OCI-LY7 (cell line): ENCODE data around the gene TRAF3. TPM values are rescaled to one million over a fixed set of nuclear protein-coding genes. Genes with fewer than 3 reads are reported as not detected.

Experiments used
- BruUV-seq: library from RNA; stranded (reverse); fragments of 400-500 nt; replicated peaks from 2 replicates; lab custom pipeline; 2021; lab: Mats Ljungman, UMichigan
- CTCF ChIA-PET: fragments of 300-600 bp; sonication (Branson Sonifier 250); formaldehyde crosslinking; loops from one replicate; lab custom pipeline; 2022; ENCODE audit warnings: antibody characterized with exemption; ENCODE audit not compliant: unreplicated experiment; lab: Charles Lee
- POLR2A ChIA-PET: fragments of 300-600 bp; sonication (Branson Sonifier 250); formaldehyde crosslinking; loops from one replicate; lab custom pipeline; 2022; ENCODE audit warnings: antibody characterized with exemption; lab: Charles Lee
- DNase-seq: peaks from one replicate; pipeline ENCODE4 v3.0.0-alpha.2; 2015; ENCODE audit warnings: low spot score
- H2AFZ ChIP-seq: fragments of 200-600 bp; sonication (generic), shearing (Covaris generic); 2 replicates; pipeline ENCODE4 v1.6.1; 2014; ENCODE audit warnings: mild to moderate bottlenecking, antibody characterized with exemption, low read length, moderate library complexity
- H3K27ac ChIP-seq: fragments of 200-600 bp; sonication (generic); 2 replicates; pipeline ENCODE4 v1.5.1; 2014; ENCODE audit warnings: mixed run types, low read depth, mild to moderate bottlenecking, moderate library complexity, low read length, inconsistent platforms; ENCODE audit not compliant: poor library complexity, severe bottlenecking
- H3K36me3 ChIP-seq: fragments of 200-600 bp; sonication (generic); 2 replicates; pipeline ENCODE4 v1.6.1; 2014; ENCODE audit warnings: mild to moderate bottlenecking, antibody characterized with exemption, low read length, moderate library complexity, mixed read lengths; ENCODE audit not compliant: insufficient read depth
- H3K4me1 ChIP-seq: fragments of 200-600 bp; sonication (generic); 2 replicates; pipeline ENCODE4 v1.5.1; 2014; ENCODE audit warnings: mild to moderate bottlenecking, low read length; ENCODE audit not compliant: insufficient read depth, poor library complexity, severe bottlenecking
- H3K4me2 ChIP-seq: fragments of 200-600 bp; sonication (generic); 2 replicates; pipeline ENCODE4 v1.6.1; 2014; ENCODE audit warnings: mild to moderate bottlenecking, low read length
- H3K4me3 ChIP-seq: fragments of 200-600 bp; sonication (generic); 2 replicates; pipeline ENCODE4 v1.5.1; 2014; ENCODE audit warnings: mild to moderate bottlenecking, low read depth, low read length; ENCODE audit not compliant: poor library complexity, severe bottlenecking
- H3K79me2 ChIP-seq: fragments of 200-600 bp; sonication (generic); 2 replicates; pipeline ENCODE4 v1.6.1; 2016; ENCODE audit warnings: low read depth, mild to moderate bottlenecking, low read length, moderate library complexity, mixed read lengths; ENCODE audit not compliant: insufficient read depth
- H3K9me2 ChIP-seq: fragments of 200-600 bp; sonication (generic); 2 replicates; pipeline ENCODE4 v1.6.1; 2016; ENCODE audit warnings: mild to moderate bottlenecking, low read length, mixed read lengths; ENCODE audit not compliant: insufficient read depth
- H3K9me3 ChIP-seq: fragments of 200-600 bp; sonication (generic); 2 replicates; pipeline ENCODE4 v1.6.1; 2014; ENCODE audit warnings: mild to moderate bottlenecking, mixed run types, low read length, mixed read lengths
- H4K20me1 ChIP-seq: fragments of 200-600 bp; sonication (generic); 2 replicates; pipeline ENCODE4 v1.6.1; 2014; ENCODE audit warnings: mild to moderate bottlenecking, antibody characterized with exemption, low read length, moderate library complexity, mixed read lengths; ENCODE audit not compliant: insufficient read depth
- CTCF ChIP-seq: fragments of 200-600 bp; sonication (generic); conservative IDR thresholded peaks from 2 replicates; pipeline ENCODE4 v1.5.1; 2014; ENCODE audit warnings: mild to moderate bottlenecking, antibody characterized with exemption, low read length, moderate library complexity, mixed read lengths
- EZH2phosphoT487 ChIP-seq: fragments of 200-600 bp; sonication (generic); IDR thresholded peaks from 2 replicates; pipeline ENCODE4 v1.6.1; 2018; ENCODE audit warnings: low read depth, borderline replicate concordance, mild to moderate bottlenecking, mixed run types, antibody characterized with exemption, low read length, moderate library complexity, mixed read lengths
- intact Hi-C: fragments of 100-400 bp; cut with micrococcal nuclease; formaldehyde crosslinking; loops from one replicate; pipeline ENCODE4 v1.10.0; 2022; ENCODE audit not compliant: unreplicated experiment
- total RNA-seq, 2 experiments: library from RNA; depleted of rRNA in 1 of 2; stranded (reverse); fragments of >200 nt in 1 of 2; shearing (Covaris generic) in 1 of 2; gene quantifications; 2 replicates each; pipeline ENCODE4 v1.2.3, GENCODE V29; 2014 to 2022

TRAF3 gene
- total RNA-seq, 2 experiments from 2014 or later: 0.82 to 2.9 TPM

GRCh38 chr14:102729268-102729667, 48.0 kb upstream of the TRAF3 start:
- intact Hi-C loops: no loop called here

GRCh38 chr14:102729825-102730224, 47.4 kb upstream of the TRAF3 start:
- no TSS peak for BruUV-seq
- no peaks in the 10 kb centered on the region for H3K79me2 ChIP-seq
- no peaks in the 10 kb centered on the region for H3K9me2 ChIP-seq
- H3K4me3 ChIP-seq: no peak overlapping the region
- no peaks in the 10 kb centered on the region for H3K4me1 ChIP-seq
- ChIA-PET CTCF (no interaction called here), POLR2A (interaction anchor here (1.7 kb wide), 1 partner anchor 9 kb away, joined by 4 read pairs; no protein-coding TSS in a partner anchor)
- no peaks in the 10 kb centered on the region for H3K9me3 ChIP-seq
- H2AFZ ChIP-seq: no peak overlapping the region
- no peak overlapping the region for H3K4me2 ChIP-seq
- H3K36me3 ChIP-seq: peaks cover 45% of the 10 kb centered on the region
- no peaks in the 10 kb centered on the region for H4K20me1 ChIP-seq
- no peak for DNase-seq
- no peak for TF ChIP-seq EZH2phosphoT487
- no peak overlapping the region for H3K27ac ChIP-seq
- intact Hi-C loops: no loop called here

More at GRCh38 chr14:102729268-102729667, 48.0 kb upstream of the TRAF3 start:
- CTCF ChIA-PET: no interaction called here
- no peaks in the 10 kb centered on the region for H4K20me1 ChIP-seq
- H2AFZ ChIP-seq: no peak overlapping the region
- no peak overlapping the region for H3K4me2 ChIP-seq
- no peak overlapping the region for H3K4me3 ChIP-seq
- BruUV-seq: no TSS peak
- POLR2A ChIA-PET: interaction anchor here (0.6 kb wide), 1 partner anchor 108 kb away, joined by 3 read pairs; no protein-coding TSS in a partner anchor
- H3K36me3 ChIP-seq: peaks cover 50% of the 10 kb centered on the region
- DNase-seq: no peak
- no peaks in the 10 kb centered on the region for H3K4me1 ChIP-seq
- H3K9me2 ChIP-seq: no peaks in the 10 kb centered on the region
- no peak overlapping the region for H3K27ac ChIP-seq
- H3K79me2 ChIP-seq: no peaks in the 10 kb centered on the region
- H3K9me3 ChIP-seq: no peaks in the 10 kb centered on the region
- no peak for TF ChIP-seq CTCF
- TF ChIP-seq EZH2phosphoT487: no peak

GRCh38 chr14:102731101-102731870, 46.0 kb upstream of the TRAF3 start:
- no peak for DNase-seq
- Histone ChIP-seq H3K36me3 (peaks cover 31% of the 10 kb centered on the region; the same call in 1 of the 2 replicates), H3K4me3 (no peak overlapping the region), H3K9me2 (no peaks in the 10 kb centered on the region), H3K4me2 (no peak overlapping the region), H2AFZ (no peak overlapping the region), H3K27ac (no peak overlapping the region), H3K79me2 (no peaks in the 10 kb centered on the region), H4K20me1 (no peaks in the 10 kb centered on the region), H3K9me3 (no peaks in the 10 kb centered on the region), H3K4me1 (no peaks in the 10 kb centered on the region)
- TF ChIP-seq EZH2phosphoT487: no peak
- no peak for TF ChIP-seq CTCF
- ChIA-PET POLR2A (interaction anchor here (1.7 kb wide), 1 partner anchor 10 kb away, joined by 4 read pairs; no protein-coding TSS in a partner anchor), CTCF (interaction anchor here (0.5 kb wide), 1 partner anchor 16 kb away, joined by 4 read pairs; no protein-coding TSS in a partner anchor)
- no TSS peak for BruUV-seq
- intact Hi-C loops: no loop called here
